Spinal cord (tissue), 10 donors: Measurements from ENCODE around the gene GLYATL1B. TPM values are rescaled to one million over a fixed set of nuclear protein-coding genes. Genes with fewer than 3 reads are reported as not detected.
"Not testable (repeated sequence)": the region's sequence is repeated elsewhere in the genome, so short reads cannot be mapped to it uniquely, and the experiment has no call there.

Experiments used
- DNase-seq, 6 donors: peaks; one replicate each; pipeline versions ENCODE4 v3.0.0 to v3.0.0-alpha.2; 2013 to 2015; ENCODE audit warnings: low spot score in 6 of 6, low read depth in 4 of 6
- H3K27ac ChIP-seq: one replicate; pipeline ENCODE4 v1.5.1; 2013; ENCODE audit warnings: low read depth, low read length, control low read depth
- H3K27me3 ChIP-seq: one replicate; pipeline ENCODE4 v1.6.1; 2013; ENCODE audit warnings: low read length; ENCODE audit not compliant: control insufficient read depth, insufficient read depth
- H3K36me3 ChIP-seq: one replicate; pipeline ENCODE4 v1.6.1; 2013; ENCODE audit warnings: low read length; ENCODE audit not compliant: control insufficient read depth, insufficient read depth
- H3K4me1 ChIP-seq: one replicate; pipeline ENCODE4 v1.6.1; 2013; ENCODE audit warnings: low read length; ENCODE audit not compliant: control insufficient read depth, insufficient read depth
- H3K4me3 ChIP-seq: one replicate; pipeline ENCODE4 v1.5.1; 2013; ENCODE audit warnings: low read depth, low read length, control low read depth
- H3K9me3 ChIP-seq: one replicate; pipeline ENCODE4 v1.6.1; 2013; ENCODE audit warnings: low read length; ENCODE audit not compliant: control insufficient read depth, insufficient read depth
- WGBS: methylation state at CpG from one replicate; pipeline ENCODE4 v1.1.5; 2013; ENCODE audit warnings: missing lambda C conversion rate; ENCODE audit not compliant: insufficient coverage; 5-methylcytosine and 5-hydroxymethylcytosine counted together
- polyA plus RNA-seq, 2 donors: library from polyadenylated mRNA; unstranded; fragments of 120-200 nt; gene quantifications; one replicate each; pipeline ENCODE4 v1.2.1, GENCODE V29; 2013; ENCODE audit not compliant: insufficient read length in 2 of 2
- total RNA-seq, 2 donors: library from RNA; depleted of rRNA in 1 of 2; stranded (reverse); fragments of 120-200 nt in 1 of 2; fragments of >200 nt in 1 of 2; gene quantifications; one replicate each; pipeline versions ENCODE4 v1.2.3 to v1.2.4, GENCODE V29; 2013 to 2014
- donor health status: healthy.

Gene GLYATL1B
- total and polyA plus RNA-seq, 4 donors = not detected

- DNase-seq = peak in 2 of 6 donors; percentile 22 to 39
- Histone ChIP-seq H3K9me3 (no peaks in the 10 kb centered on the region), H3K4me3 (no peak overlapping the region), H3K27me3 (peaks cover 11% of the 10 kb centered on the region), H3K36me3 (no peaks in the 10 kb centered on the region), H3K4me1 (peaks cover 13% of the 10 kb centered on the region), H3K27ac (no peak overlapping the region)
- 44% methylated on average over 45 of the region's 56 CpGs for WGBS
These were observed 23.2 kb upstream of the GLYATL1B start for GRCh38 chr11:59062602-59063529.

- H3K27ac ChIP-seq, H3K9me3 ChIP-seq, DNase-seq, H3K4me3 ChIP-seq, H3K36me3 ChIP-seq, H3K4me1 ChIP-seq: not testable (repeated sequence)
- WGBS = 89% methylated on average over 12 of the region's 14 CpGs
- peaks cover 11% of the 10 kb centered on the region for H3K27me3 ChIP-seq
These were observed 21.9 kb upstream of the GLYATL1B start for GRCh38 chr11:59063996-59064727.

GRCh38 chr11:59069087-59069486, 17.0 kb upstream of the GLYATL1B start:
- no peaks in the 10 kb centered on the region for H3K4me1 ChIP-seq
- no peaks in the 10 kb centered on the region for H3K27me3 ChIP-seq
- no peaks in the 10 kb centered on the region for H3K36me3 ChIP-seq
- H3K9me3 ChIP-seq = no peaks in the 10 kb centered on the region
- no peak overlapping the region for H3K4me3 ChIP-seq
- H3K27ac ChIP-seq = no peak overlapping the region
- WGBS = no CpG with 5 or more reads among the region's 1 CpG
- DNase-seq = no peak

- 98% methylated on average over 3 of the region's 8 CpGs for WGBS
- H3K27ac ChIP-seq = no peak overlapping the region
- H3K4me3 ChIP-seq = no peak overlapping the region
- H3K36me3 ChIP-seq = no peaks in the 10 kb centered on the region
- DNase-seq = no peak
- H3K9me3 ChIP-seq = peaks cover 1% of the 10 kb centered on the region
- no peaks in the 10 kb centered on the region for H3K27me3 ChIP-seq
- no peaks in the 10 kb centered on the region for H3K4me1 ChIP-seq
These were observed 9.1 kb upstream of the GLYATL1B start for GRCh38 chr11:59076876-59077571.

DNA sequence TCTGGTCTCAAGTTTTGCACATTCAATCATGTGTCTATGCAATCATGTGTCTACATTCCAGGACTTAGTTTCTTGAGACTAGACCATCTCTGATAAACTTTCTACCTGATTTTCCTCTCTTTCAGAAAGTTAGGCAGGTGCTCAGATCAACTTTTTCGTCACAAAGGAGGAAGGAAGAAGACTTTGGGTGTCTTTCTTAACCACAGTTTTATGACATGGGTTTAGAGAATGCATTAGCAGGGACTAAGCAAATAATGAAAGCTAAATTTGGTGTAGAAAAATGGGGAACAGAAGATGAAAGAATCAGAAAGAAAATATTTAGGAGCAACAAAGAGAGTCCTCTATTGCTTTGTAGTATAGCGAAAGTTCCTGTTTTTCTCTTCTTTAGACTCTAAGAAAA, 7.7 kb upstream of the GLYATL1B start:
- no peak for DNase-seq
- no peaks in the 10 kb centered on the region for H3K36me3 ChIP-seq
- no CpG with 5 or more reads among the region's 2 CpGs for WGBS
- H3K27ac ChIP-seq = no peak overlapping the region
- H3K9me3 ChIP-seq = peaks cover 1% of the 10 kb centered on the region
- H3K4me3 ChIP-seq = no peak overlapping the region
- no peaks in the 10 kb centered on the region for H3K27me3 ChIP-seq
- no peaks in the 10 kb centered on the region for H3K4me1 ChIP-seq

GRCh38 chr11:59079086-59079485, 7.0 kb upstream of the GLYATL1B start:
- peaks cover 1% of the 10 kb centered on the region for H3K9me3 ChIP-seq
- WGBS = no CpG with 5 or more reads among the region's 1 CpG
- H3K27me3 ChIP-seq = no peaks in the 10 kb centered on the region
- no peak overlapping the region for H3K4me3 ChIP-seq
- H3K27ac ChIP-seq = no peak overlapping the region
- H3K4me1 ChIP-seq = no peaks in the 10 kb centered on the region
- no peak for DNase-seq
- no peaks in the 10 kb centered on the region for H3K36me3 ChIP-seq

- H3K4me1 ChIP-seq, H3K9me3 ChIP-seq, DNase-seq, H3K36me3 ChIP-seq, H3K4me3 ChIP-seq, H3K27ac ChIP-seq, H3K27me3 ChIP-seq: not testable (repeated sequence)
- WGBS = no CpG with 5 or more reads among the region's 2 CpGs
These were observed 5.7 kb upstream of the GLYATL1B start for GRCh38 chr11:59080421-59080820.

DNA sequence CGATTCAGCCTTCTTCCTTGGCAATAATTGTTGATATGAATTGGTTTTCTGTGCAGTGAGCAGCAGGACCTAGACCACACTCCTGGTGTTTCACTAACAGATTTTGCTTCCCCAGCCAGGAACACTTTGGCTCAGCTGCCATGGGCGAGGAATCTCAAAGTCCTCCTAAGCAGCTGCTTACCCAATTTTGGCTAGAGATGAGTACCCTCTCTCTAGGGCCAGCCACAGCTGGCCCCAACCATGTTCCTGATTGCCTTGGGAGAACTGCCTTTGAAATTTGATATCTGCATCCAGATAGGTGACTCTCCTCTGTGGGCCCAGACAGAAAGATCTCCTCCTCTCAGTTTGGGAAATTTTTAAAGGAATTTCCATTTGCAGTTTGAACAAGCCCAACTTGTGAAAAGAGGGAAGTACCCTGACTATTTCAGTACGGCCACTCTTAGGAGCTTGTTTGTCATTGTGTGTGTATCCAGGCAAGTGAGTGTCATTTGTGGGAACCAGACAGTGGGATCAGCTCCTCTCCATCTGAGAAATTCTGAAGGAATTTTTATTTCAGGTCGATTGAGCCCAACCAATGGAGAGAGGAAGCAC, 4.6 kb upstream of the GLYATL1B start:
- H3K27me3 ChIP-seq, H3K4me1 ChIP-seq, DNase-seq, H3K27ac ChIP-seq, H3K4me3 ChIP-seq, H3K36me3 ChIP-seq, H3K9me3 ChIP-seq: not testable (repeated sequence)
- WGBS = no CpG with 5 or more reads among the region's 4 CpGs

DNA sequence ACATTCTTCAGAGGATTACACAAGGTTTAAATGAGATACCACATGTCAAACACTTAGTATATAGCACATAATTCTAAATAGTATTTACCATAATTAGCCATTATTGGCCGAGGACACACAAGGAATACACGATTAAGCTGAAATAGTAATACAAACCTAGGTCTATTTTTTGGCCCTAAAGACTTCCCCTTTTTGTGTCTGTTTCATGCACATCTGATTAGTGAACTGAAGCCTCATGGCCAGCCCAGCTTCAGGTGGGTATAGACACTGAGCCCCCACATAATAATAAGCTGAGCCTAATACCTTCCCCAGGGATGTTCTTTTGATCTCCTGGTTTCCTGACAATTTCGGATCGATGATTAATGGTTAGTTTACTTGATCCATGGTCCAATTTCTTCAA, 2.1 kb downstream of the GLYATL1B start:
- Histone ChIP-seq H3K36me3 (no peaks in the 10 kb centered on the region), H3K9me3 (no peaks in the 10 kb centered on the region), H3K27me3 (no peaks in the 10 kb centered on the region), H3K27ac (no peak overlapping the region), H3K4me1 (no peaks in the 10 kb centered on the region), H3K4me3 (no peak overlapping the region)
- no CpG with 5 or more reads among the region's 4 CpGs for WGBS
- no peak for DNase-seq
